Stimulated activated CD4-positive, alpha-beta T cell treated with anti-CD3 and anti-CD28 coated beads, Interleukin-1b, Interleukin-23, amount 100 ng/mL, for 24 hours (primary cell): ENCODE measurements around the gene FREM2.

Experiments used
- DNase-seq, 4 experiments: peaks; one replicate each; pipeline ENCODE4 v3.0.0-alpha.2; 2020; ENCODE audit warnings: low read depth in 4 of 4, low spot score in 1 of 4

Gene FREM2, protein sequence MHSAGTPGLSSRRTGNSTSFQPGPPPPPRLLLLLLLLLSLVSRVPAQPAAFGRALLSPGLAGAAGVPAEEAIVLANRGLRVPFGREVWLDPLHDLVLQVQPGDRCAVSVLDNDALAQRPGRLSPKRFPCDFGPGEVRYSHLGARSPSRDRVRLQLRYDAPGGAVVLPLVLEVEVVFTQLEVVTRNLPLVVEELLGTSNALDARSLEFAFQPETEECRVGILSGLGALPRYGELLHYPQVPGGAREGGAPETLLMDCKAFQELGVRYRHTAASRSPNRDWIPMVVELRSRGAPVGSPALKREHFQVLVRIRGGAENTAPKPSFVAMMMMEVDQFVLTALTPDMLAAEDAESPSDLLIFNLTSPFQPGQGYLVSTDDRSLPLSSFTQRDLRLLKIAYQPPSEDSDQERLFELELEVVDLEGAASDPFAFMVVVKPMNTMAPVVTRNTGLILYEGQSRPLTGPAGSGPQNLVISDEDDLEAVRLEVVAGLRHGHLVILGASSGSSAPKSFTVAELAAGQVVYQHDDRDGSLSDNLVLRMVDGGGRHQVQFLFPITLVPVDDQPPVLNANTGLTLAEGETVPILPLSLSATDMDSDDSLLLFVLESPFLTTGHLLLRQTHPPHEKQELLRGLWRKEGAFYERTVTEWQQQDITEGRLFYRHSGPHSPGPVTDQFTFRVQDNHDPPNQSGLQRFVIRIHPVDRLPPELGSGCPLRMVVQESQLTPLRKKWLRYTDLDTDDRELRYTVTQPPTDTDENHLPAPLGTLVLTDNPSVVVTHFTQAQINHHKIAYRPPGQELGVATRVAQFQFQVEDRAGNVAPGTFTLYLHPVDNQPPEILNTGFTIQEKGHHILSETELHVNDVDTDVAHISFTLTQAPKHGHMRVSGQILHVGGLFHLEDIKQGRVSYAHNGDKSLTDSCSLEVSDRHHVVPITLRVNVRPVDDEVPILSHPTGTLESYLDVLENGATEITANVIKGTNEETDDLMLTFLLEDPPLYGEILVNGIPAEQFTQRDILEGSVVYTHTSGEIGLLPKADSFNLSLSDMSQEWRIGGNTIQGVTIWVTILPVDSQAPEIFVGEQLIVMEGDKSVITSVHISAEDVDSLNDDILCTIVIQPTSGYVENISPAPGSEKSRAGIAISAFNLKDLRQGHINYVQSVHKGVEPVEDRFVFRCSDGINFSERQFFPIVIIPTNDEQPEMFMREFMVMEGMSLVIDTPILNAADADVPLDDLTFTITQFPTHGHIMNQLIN (N-terminal part only)

DNA sequence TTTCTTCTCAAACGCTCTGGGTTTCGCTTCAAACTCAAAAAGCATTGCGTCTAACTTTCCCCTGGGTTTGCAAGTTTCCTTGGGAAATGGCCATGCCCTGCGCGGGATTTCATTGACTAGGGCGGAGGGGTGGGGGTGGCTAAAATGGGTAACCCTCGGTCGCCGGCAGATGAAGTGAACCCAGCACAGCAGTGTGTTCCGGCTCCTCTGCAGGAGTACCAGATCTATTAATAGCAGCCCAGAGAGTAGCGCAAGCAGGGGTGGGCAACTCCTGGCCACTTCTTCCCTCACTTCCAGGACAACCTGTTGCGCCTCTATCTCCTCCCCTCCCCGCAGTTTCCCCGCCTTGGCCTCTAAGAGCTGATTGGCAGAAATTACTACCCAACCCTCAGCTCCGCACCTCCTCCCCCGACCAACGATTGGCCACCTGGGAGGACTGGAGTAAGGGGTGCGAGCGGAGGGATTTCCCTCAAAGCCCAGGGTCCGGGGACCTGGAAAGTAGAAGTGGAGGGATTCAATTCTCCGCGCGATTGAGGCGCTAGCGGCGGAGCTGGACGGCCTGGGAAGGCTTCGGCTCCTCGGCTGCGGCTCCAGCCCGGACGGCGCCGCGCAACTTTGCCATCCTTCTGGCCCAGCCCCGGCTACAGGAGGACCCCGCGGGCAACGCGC is at the start of gene FREM2:
Gene FREM2 (plus strand): TSS at position 501 of the 669 bp plus-strand sequence. CDS start 268 bp downstream, outside the sequence.
- DNase-seq: no peak

DNA sequence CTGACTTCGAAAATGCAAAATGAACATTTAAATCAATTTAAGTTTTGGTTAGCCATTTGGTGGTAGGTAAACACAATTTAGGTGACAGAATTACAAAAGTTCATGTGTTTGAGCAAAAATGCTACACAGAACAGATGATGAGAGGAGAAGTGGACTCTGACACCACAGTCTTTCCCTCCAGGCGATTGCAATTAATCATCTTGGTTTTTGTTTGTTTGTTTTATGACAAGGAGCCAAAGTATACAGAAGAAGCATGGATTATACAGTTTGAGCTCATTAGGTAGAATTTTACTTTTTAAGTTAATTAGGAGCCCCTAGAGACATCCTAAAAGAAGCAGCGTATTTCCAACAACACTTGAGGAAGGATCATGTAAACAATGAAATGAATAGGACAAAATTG is 49.3 kb upstream of the FREM2 start:
- no peak for DNase-seq

DNA sequence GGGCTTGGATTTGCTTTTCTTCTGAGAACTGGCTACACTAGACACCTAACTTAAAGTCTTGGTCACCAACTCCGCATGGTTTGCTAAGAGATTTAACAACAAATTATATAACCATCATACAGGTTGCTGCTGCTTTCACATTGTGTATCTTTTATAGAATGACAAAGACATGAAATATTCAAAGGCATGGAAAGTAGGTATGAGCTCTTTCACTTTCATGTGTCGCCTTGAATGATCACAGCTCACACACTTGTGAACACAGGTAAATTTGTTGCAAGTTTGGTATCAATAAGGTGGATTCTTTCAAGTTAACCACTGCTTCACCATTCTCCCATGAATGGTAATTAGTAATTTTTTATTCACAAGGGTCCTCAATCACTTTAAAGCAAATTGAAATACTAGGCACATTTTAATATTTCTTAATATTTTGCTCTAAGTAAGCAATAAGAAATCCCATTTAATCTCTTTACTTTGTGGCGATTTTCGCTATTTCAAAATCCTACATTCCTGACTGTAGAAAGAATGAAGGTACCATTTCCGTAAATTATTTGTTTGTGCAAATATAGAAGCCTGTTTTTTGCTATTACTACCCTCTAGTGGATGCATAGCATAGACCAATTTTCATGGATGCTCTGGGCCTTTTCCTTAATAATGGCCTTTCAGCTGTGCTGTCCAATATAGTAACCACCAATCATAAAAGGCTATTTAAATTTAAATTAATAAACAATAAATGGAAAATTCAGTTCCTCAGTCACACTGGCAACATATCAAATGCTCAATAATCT is 45.5 kb upstream of the FREM2 start:
- no peak for DNase-seq

DNA sequence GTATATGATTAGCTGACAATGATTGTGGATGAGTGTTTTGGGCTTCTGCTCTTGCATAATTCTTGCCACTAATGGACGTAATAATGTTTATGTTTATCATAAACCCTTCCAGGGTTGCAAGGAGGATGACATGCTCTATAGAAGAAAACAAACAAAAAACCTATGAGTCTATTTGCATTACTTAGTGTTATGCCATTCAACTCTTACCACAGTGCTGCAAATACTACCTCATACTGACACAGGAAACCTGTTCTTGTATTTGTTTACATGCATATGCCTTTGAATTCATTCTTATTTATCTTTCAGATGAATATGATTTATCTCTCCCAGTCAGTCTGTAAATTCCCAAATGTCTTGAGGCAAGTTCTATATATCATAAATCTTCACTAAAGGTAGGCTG is 39.6 kb upstream of the FREM2 start:
- DNase-seq: no peak

DNA sequence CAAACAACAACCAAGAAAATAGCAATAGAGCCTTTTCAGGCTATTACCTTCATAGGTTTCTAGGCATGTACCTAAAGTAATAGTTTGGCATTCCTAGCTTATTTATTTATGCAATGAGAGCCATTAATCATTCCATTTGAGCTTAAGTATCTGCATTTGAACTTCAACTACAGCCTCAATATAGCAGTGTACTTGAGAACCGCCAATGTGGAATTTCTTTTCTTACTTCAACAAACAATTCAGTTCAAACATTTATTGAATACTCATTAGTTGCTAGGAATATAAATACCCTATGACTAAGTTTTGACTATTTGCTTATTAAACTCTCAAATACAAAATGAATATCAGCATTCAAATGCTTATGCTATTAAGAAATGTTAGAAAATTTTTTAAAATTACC is 38.0 kb upstream of the FREM2 start:
- DNase-seq: no peak

DNA sequence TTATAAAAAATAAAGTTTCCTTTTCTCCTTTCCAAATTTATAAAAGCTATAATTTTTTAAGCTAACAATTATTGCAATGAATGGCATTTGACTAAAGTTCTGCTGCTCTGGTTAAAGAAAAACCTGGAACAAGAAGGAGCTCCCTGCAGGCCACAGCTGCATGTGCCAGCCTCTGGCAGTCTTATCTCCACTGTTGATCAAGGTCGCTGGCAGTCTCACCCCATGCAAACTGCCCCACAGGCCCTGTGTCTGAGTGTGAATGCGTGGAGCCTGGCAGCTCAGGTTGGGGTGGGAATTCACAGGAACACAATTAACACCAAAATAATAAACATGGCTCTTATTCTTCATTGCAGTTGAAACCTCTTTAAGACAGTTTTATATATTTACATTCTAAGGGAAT is 30.2 kb upstream of the FREM2 start:
- no peak for DNase-seq

DNA sequence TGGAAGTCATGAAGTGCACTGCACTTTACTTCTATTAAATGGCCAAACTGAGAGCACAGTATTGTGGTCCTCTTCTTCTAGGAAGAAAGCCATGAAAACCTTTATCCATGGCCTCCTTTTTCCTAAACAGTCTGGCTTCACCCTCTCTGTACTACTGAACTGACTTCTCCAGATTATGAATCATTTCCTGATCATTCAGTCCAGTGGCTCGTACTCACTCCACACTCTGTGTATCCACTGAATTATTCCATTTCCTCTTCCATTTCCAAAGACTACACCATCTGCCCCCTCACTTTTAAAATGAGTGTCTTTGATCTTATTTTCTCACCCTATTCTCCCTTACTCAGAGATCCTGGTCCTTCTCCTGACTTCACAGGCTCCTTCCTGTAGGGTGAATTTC is 29.7 kb upstream of the FREM2 start:
- no peak for DNase-seq

DNA sequence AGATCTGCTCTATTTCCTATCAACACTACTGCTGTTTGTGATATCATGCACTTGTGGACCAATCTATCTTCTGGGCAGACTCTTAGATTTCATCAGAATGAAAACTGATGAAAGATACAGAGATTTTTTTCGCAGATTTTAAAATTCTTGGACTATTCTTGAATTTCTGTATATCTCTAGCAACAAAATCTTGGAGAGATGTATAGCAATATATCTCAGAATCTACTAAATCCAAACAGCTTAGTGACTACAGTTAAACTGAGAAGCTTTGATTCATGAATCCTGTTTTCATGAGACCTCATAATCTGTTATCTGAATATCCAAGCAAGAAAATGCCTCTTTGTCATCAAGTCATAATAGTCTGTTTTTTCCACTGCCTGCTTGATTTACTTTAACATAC is 28.0 kb upstream of the FREM2 start:
- no peak for DNase-seq

DNA sequence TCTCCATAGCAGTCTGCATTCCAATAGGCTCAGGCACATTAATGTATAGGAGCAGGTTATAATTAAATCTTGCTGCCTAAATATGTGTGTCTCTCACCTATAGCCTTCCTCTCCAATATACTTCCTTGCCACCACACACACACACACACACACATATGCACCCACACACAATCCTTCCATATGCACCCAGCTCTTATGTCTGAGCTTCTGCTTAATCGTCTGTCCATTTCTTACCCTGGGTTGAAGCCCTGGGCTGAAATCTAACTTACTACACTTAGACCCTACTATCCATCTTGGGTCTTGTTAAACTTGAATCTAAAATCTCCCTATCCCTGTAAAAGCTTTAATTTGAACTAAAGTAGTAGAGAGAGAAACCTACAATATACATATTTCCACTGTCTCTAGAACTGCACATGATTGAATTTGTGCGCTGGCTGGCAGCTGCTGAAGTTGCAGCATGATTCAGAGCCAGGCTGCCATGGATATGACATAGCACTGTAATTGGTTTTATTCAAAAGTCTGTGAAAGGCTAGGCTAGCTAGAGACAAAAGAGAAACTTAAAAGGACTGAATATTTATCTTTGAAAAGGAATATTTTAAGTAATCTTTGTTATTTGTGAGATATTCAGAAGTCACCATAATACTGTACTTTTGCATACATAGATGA is 25.7 kb upstream of the FREM2 start:
- no peak for DNase-seq

DNA sequence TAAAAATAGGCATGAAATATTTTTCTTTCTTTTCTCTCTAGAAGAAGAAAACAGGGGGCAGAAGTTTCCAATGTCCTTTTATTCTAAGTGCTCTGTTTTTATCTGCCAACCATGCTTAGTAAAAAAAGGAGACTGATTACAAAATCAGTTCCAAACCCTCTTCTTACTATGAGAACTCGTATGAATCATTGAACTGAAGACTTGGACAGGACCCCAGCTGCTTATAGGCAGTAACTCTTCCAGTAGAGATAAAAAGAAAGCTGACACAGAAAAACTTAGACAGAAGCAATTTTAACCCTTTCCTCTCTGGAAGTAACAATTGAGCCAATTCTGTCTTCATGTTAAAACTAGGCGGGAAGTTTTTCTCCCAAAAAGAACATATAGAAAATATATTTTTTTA is 24.5 kb upstream of the FREM2 start:
- no peak for DNase-seq

DNA sequence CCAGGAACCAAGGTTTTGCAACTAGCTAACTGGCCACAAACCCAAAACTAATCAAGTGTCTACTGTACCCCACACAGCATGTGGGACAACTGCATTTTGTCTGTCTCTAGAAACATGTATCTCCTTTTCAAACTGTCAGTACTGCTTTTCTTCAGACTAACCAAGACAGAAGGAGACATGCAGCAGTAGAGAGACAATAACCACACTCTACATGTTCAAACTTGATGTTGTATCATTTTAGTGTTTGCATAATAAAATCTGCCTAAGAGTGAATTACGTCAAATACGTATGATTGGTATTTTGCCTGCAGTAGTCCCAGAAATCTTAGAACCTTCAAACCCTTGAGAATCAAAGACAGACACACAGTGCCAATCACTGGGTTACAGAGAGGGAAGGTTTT is 22.0 kb upstream of the FREM2 start:
- DNase-seq: no peak

DNA sequence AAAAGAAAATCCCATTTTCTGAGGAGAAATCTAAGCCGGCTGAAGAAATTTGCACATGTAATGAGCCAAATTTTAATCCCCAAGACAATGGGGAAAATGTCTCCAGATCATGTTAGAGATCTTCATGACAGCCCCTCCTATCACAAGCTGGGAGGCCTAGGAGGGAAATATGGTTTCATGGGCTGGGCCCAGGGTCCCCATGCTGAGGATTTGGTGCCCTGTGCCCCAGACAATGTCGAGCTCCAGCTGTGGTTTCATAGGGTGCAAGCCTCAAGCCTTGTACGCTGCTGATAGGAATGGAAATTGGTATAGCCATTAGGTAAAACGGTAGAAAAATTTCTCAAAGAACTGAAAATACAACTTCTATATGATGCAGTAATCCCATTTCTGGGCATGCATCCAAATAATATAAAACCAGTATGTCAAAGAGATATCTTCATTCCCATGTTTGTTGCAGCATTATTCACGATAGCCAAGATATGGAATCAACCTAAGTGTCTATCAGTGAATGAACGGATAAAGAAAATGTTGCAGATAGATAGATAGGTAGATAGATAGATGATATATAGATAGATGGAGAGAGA is 19.3 kb upstream of the FREM2 start:
- no peak for DNase-seq

DNA sequence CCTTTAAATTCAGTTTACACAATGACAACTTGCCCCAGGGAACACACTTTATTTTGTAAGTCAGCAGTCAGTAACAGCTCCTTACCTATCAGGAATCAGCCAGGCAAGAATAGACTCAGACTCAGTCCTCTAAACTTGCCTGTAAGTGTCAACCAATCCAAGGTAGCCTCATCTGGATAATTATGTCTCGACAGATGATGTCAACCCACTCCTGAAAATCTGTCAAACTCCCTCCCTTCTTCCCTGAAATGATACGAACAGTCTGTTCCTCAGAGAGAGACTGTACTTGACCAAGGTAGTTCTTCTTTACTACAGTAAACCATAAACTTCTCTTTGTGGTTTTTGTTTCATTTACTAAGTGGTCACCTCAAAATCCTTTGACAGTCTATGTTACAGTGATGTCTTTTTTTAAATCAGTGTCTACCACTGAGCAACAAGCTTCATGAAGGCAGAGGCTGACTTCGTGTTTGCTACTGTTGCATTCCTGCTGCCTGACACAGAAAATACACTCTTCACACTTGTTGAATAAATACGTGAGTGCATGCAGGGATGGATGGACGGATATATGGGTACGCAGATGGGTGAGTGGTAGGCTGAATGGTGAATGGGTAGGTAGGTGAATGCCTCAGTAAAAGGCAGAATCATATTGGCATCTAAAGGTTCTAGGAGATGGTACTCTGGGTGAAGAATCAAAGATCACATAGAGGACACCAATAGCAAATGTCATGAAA is 17.5 kb upstream of the FREM2 start:
- no peak for DNase-seq

DNA sequence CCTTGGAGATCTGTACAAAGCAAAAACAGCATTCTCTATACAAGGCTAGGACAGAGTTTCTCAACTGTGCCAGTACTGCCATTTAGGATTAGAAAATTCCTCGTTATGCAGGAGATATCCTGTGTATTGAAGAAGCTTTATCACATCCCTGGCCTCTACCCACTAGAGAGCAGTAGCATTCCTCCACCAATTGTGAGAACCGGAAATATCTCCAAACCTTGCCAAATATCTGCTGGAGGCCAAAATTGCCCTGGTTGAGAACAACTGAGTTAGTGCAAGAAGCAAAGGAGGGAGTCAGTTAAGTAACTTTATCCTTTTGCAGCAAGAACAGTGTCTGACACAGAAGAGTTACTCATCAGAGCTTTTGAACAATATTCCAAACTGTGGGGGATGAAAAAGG is 16.2 kb upstream of the FREM2 start:
- no peak for DNase-seq

DNA sequence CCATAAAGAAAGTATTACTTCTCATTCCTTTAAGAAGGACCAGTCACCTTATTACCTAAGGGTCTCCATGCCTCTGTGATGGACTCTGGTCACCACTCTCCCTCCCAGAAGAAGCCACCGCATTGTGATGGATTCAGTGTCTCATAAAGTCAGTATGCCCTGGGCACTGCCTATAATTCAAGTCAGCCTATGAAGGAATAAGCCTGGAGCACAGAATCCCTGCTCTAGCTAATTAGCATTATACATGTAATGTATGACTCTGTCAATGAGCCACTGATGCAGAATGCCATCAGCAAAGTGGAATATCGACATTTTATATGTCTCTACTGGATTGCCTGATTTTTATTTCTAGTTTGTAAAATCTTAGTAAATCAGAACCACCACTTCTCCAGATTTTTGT is 14.9 kb upstream of the FREM2 start:
- DNase-seq: no peak

DNA sequence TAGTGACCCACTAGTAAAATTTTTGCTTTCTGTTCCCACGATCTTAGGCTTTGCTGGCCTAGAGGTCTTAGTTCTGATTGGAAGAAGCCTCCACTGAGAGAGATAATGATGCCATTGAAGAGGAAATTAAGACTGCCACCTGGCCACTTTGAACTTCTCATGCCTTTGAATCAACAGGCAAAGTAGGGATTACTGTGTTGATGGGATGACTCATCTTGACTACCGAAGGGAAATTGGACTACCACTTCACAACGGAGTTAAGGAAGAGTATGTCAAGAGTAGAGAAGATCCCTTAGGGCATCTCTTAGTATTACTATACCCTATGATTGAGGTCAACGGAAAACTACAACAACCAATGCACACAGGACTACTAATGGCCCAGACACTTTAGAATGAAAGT is 12.7 kb upstream of the FREM2 start:
- DNase-seq: no peak

DNA sequence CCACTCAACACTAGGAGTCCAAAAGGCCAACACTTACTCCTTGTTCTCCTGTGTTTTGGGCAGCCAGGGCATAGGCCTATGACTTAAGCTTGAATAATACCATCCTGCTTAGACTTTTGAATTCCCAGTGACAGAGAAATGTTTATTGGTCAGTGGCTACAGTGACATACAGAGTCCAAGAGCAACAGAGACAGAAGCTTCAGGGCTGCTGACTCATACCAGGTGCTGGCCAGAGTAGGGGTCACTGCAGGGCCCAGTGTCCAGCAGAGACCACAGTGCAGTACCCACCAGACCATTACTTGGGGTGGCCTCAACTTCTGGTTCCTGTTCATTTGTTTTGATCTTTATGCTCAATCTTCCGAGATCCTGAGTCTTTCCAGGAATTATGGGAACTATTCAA is 6.0 kb upstream of the FREM2 start:
- no peak for DNase-seq

DNA sequence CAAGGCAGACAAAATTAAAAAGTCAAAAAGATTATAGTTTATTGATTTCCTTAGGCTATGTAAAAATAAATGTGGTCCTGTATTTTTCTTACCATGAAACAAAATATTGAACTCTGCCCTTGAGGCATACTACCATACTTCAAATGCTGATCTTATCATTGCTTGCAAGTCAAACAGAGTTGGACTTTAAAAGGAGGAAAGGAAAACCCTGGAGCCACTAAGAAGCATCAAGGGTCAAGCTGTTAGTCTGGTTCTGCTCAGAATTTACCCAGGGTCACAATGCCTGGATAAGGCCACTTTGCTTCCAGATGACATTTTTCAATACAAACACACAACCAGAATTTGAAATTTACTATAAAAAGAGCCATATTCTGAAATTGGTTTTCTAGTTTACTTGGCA is 2.2 kb upstream of the FREM2 start:
- DNase-seq: no peak

DNA sequence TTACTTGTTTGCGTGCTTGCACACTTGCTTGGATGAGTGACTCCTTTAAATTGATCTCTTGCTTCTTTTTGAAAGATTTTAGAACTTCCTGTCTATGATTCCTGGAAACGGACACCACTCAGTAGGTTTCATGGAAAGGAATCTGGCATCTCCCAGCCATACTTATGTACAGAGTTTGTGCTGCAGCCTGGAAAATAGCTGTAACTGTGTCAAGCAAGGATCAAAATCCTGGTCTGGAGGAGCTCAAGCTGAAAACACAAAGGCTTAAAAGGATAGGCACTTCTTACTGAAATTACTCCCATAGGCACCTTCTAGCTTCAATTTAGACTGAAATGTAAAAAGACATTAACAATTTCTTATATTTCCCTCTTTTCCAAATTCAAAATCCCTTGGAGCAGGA is 1.4 kb upstream of the FREM2 start:
- no peak for DNase-seq
